A673 (cell line): ENCODE results near the gene FAM149A. TPM values are rescaled to one million over a fixed set of nuclear protein-coding genes. Genes with fewer than 3 reads are reported as not detected.

Experiments used
- BruUV-seq: library from RNA; stranded (reverse); fragments of 400-500 nt; replicated peaks from 2 replicates; lab custom pipeline; 2021; lab: Mats Ljungman, UMichigan
- CTCF ChIA-PET: fragments of 300-600 bp; sonication (Branson Sonifier 250); formaldehyde crosslinking; loops from one replicate; lab custom pipeline; 2022; ENCODE audit warnings: antibody characterized with exemption; lab: Charles Lee
- POLR2A ChIA-PET: fragments of 300-600 bp; sonication (Branson Sonifier 250); formaldehyde crosslinking; loops from one replicate; lab custom pipeline; 2022; ENCODE audit warnings: antibody characterized with exemption; ENCODE audit not compliant: low non-redundant PET; lab: Charles Lee
- DNase-seq: peaks from one replicate; pipeline ENCODE4 v3.0.0-alpha.2; 2015; ENCODE audit warnings: low spot score
- H3K27ac ChIP-seq: fragments of 200-600 bp; sonication (generic); 2 replicates; pipeline ENCODE4 v1.5.1; 2016; ENCODE audit warnings: mixed run types, low read depth, mild to moderate bottlenecking, mixed read lengths, antibody characterized with exemption, low read length; ENCODE audit not compliant: poor library complexity, severe bottlenecking
- H3K27me3 ChIP-seq: fragments of 200-600 bp; sonication (generic); replicated peaks from 2 replicates; pipeline ENCODE4 v1.6.1; 2017; ENCODE audit warnings: mixed run types, low read depth, mild to moderate bottlenecking, mixed read lengths, antibody characterized with exemption, low read length; ENCODE audit not compliant: insufficient read depth, poor library complexity
- H3K36me3 ChIP-seq: fragments of 200-600 bp; sonication (generic); 2 replicates; pipeline ENCODE4 v1.6.1; 2016; ENCODE audit warnings: mixed run types, mild to moderate bottlenecking, mixed read lengths, antibody characterized with exemption, low read length; ENCODE audit not compliant: insufficient read depth, poor library complexity, severe bottlenecking
- H3K4me1 ChIP-seq: fragments of 200-600 bp; sonication (generic); 2 replicates; pipeline ENCODE4 v1.6.1; 2017; ENCODE audit warnings: mixed run types, mild to moderate bottlenecking, mixed read lengths, antibody characterized with exemption, low read length; ENCODE audit not compliant: insufficient read depth, poor library complexity, severe bottlenecking
- H3K4me3 ChIP-seq: fragments of 200-600 bp; sonication (generic); 2 replicates; pipeline ENCODE4 v1.5.1; 2016; ENCODE audit warnings: low read depth, mixed run types, mild to moderate bottlenecking, mixed read lengths, low read length; ENCODE audit not compliant: poor library complexity, severe bottlenecking
- H3K9me3 ChIP-seq: fragments of 200-600 bp; sonication (generic); 2 replicates; pipeline ENCODE4 v1.6.1; 2016; ENCODE audit warnings: mixed run types, low read depth, mild to moderate bottlenecking, mixed read lengths, antibody characterized with exemption, low read length; ENCODE audit not compliant: poor library complexity, severe bottlenecking
- CTCF ChIP-seq: fragments of 300-800, 200-600 bp; sonication (generic); conservative IDR thresholded peaks from 2 replicates; pipeline ENCODE4 v1.5.1; 2017; ENCODE audit warnings: low read depth, mild to moderate bottlenecking, antibody characterized with exemption, low read length, moderate library complexity, mixed read lengths
- EZH2 ChIP-seq: fragments of 200-600 bp; sonication (generic); IDR thresholded peaks from 2 replicates; pipeline ENCODE4 v1.6.1; 2017; ENCODE audit warnings: borderline replicate concordance, low read depth, mild to moderate bottlenecking, mixed read lengths, antibody characterized with exemption, low read length; ENCODE audit not compliant: poor library complexity, severe bottlenecking
- intact Hi-C: fragments of 100-400 bp; cut with micrococcal nuclease; formaldehyde crosslinking; loops from one replicate; pipeline ENCODE4 v1.10.0; 2022; ENCODE audit not compliant: unreplicated experiment
- total RNA-seq: library from RNA; stranded (reverse); gene quantifications from 2 replicates; pipeline ENCODE4 v1.2.3, GENCODE V29; 2021

FAM149A gene
- total RNA-seq, 1 experiment from 2014 or later, result 0.90 TPM

GRCh38 chr4:186159613-186160012 lies 55.1 kb downstream of the FAM149A start:
- intact Hi-C loops, result no loop called here
- POLR2A ChIA-PET, result no interaction called here
- no peak for DNase-seq
- no peaks in the 10 kb centered on the region for H3K36me3 ChIP-seq
- no peak overlapping the region for H3K4me3 ChIP-seq
- TF ChIP-seq CTCF, result no peak
- no peak for TF ChIP-seq EZH2
- no TSS peak for BruUV-seq
- H3K27me3 ChIP-seq, result no peaks in the 10 kb centered on the region
- H3K27ac ChIP-seq, result no peak overlapping the region
- CTCF ChIA-PET, result no interaction called here
- no peaks in the 10 kb centered on the region for H3K9me3 ChIP-seq
- H3K4me1 ChIP-seq, result no peaks in the 10 kb centered on the region

GRCh38 chr4:186161138-186161537 lies 56.6 kb downstream of the FAM149A start:
- POLR2A ChIA-PET, result no interaction called here
- DNase-seq, result no peak

GRCh38 chr4:186166852-186167512 lies 62.5 kb downstream of the FAM149A start:
- no peaks in the 10 kb centered on the region for H3K27me3 ChIP-seq
- no peak overlapping the region for H3K27ac ChIP-seq
- BruUV-seq, result no TSS peak
- no peaks in the 10 kb centered on the region for H3K9me3 ChIP-seq
- H3K4me3 ChIP-seq, result no peak overlapping the region
- ChIA-PET CTCF (no interaction called here), POLR2A (no interaction called here)
- intact Hi-C loops, result no loop called here
- H3K36me3 ChIP-seq, result no peaks in the 10 kb centered on the region
- DNase-seq, result no peak
- TF ChIP-seq CTCF (no peak), EZH2 (no peak)
- peaks cover 6% of the 10 kb centered on the region for H3K4me1 ChIP-seq

More at GRCh38 chr4:186161138-186161537, 56.6 kb downstream of the FAM149A start:
- H3K9me3 ChIP-seq, result no peaks in the 10 kb centered on the region
- no peaks in the 10 kb centered on the region for H3K27me3 ChIP-seq
- H3K4me3 ChIP-seq, result no peak overlapping the region
- no peaks in the 10 kb centered on the region for H3K36me3 ChIP-seq
- TF ChIP-seq EZH2 (no peak), CTCF (no peak)
- intact Hi-C loops, result no loop called here
- no TSS peak for BruUV-seq
- CTCF ChIA-PET, result no interaction called here
- H3K27ac ChIP-seq, result no peak overlapping the region
- no peaks in the 10 kb centered on the region for H3K4me1 ChIP-seq
